Stimulated activated CD8-positive, alpha-beta memory T cell treated with anti-CD3 and anti-CD28 coated beads, Interleukin-12 subunit alpha, Interleukin-12 subunit beta, amount 100 ng/mL, for 1 hour (primary cell): ENCODE results near the gene VAMP5.
"Not testable (repeated sequence)": the region's sequence is repeated elsewhere in the genome, so short reads cannot be mapped to it uniquely, and the experiment has no call there.

Source experiments
- DNase-seq: peaks from one replicate; pipeline ENCODE4 v3.0.0-alpha.2; 2020; ENCODE audit warnings: low read depth

Gene VAMP5

GRCh38 chr2:85550486-85550885 is 33.7 kb upstream of the VAMP5 start:
- DNase-seq: no peak

GRCh38 chr2:85551698-85552678 is 32.2 kb upstream of the VAMP5 start:
- peak; percentile 89 for DNase-seq

- no peak for DNase-seq
Observed at GRCh38 chr2:85553184-85553583, 31.0 kb upstream of the VAMP5 start.

- no peak for DNase-seq
Observed at GRCh38 chr2:85554980-85555612, 29.1 kb upstream of the VAMP5 start.

- DNase-seq: no peak
Observed at GRCh38 chr2:85557130-85557529, 27.1 kb upstream of the VAMP5 start.

GRCh38 chr2:85558160-85558559 is 26.1 kb upstream of the VAMP5 start:
- DNase-seq: no peak

- DNase-seq: not testable (repeated sequence)
Observed at GRCh38 chr2:85560403-85560726, 23.9 kb upstream of the VAMP5 start.

- no peak for DNase-seq
Observed at GRCh38 chr2:85560812-85561279, 23.4 kb upstream of the VAMP5 start.

- DNase-seq: peak; percentile 91
Observed at GRCh38 chr2:85561280-85562212, 22.7 kb upstream of the VAMP5 start, which contains the start of gene GGCX. TSS of gene GGCX (minus strand) at chr2:85561493. CDS start at chr2:85561428, 65 bp downstream.

GRCh38 chr2:85564144-85564563 is 20.1 kb upstream of the VAMP5 start:
- no peak for DNase-seq

- no peak for DNase-seq
Observed at GRCh38 chr2:85566265-85566664, 18.0 kb upstream of the VAMP5 start.

- no peak for DNase-seq
Observed at GRCh38 chr2:85575739-85576138, 8.5 kb upstream of the VAMP5 start.

GRCh38 chr2:85577063-85577385 is 7.2 kb upstream of the VAMP5 start:
- DNase-seq: no peak

GRCh38 chr2:85577386-85578242 is 6.6 kb upstream of the VAMP5 start, which contains the start of gene VAMP8:
TSS of gene VAMP8 (plus strand) at chr2:85577586. CDS start at chr2:85577647, 61 bp downstream.
- peak; percentile 49 for DNase-seq

- no peak for DNase-seq
Observed at GRCh38 chr2:85578243-85579180, 5.7 kb upstream of the VAMP5 start.

- no peak for DNase-seq
Observed at GRCh38 chr2:85579266-85579935, 4.8 kb upstream of the VAMP5 start.

- DNase-seq: no peak
Observed at GRCh38 chr2:85580206-85580605, 4.0 kb upstream of the VAMP5 start.

- DNase-seq: no peak
Observed at GRCh38 chr2:85582492-85582891, 1.7 kb upstream of the VAMP5 start.

- no peak for DNase-seq
Observed at GRCh38 chr2:85583667-85584353, 421 bp upstream of the VAMP5 start.
